Endothelial cell of umbilical vein (primary cell): Measurements from ENCODE around the gene GEMIN8. TPM values are rescaled to one million over a fixed set of nuclear protein-coding genes. Genes with fewer than 3 reads are reported as not detected.

Experiments
- BruUV-seq: library from RNA; stranded (reverse); fragments of 400-500 nt; replicated peaks from 2 replicates; lab custom pipeline; 2021; lab: Mats Ljungman, UMichigan
- CTCF ChIA-PET: fragments of 300-600, 350-600 bp; sonication (Branson Sonifier 250); formaldehyde crosslinking; loops from one replicate; lab custom pipeline; 2021; ENCODE audit warnings: antibody characterized with exemption, inconsistent platforms; lab: Charles Lee
- POLR2A ChIA-PET: fragments of 300-600, 350-600 bp; sonication (Branson Sonifier 250); formaldehyde crosslinking; loops from one replicate; lab custom pipeline; 2021; ENCODE audit warnings: antibody characterized with exemption, inconsistent platforms; lab: Charles Lee
- DNase-seq: peaks from one replicate; pipeline ENCODE4 v3.0.0-alpha.2; 2011; ENCODE audit warnings: low read depth, low spot score
- FAIRE-seq: peaks from 2 replicates; lab custom pipeline; 2011; peaks lifted over from hg19 to GRCh38; lab: Jason Lieb, UNC
- H2AFZ ChIP-seq: 2 replicates; pipeline ENCODE4 v1.6.0; 2012; ENCODE audit warnings: low read depth, low read length, control low read depth, inconsistent platforms
- H3K27ac ChIP-seq: 2 replicates; pipeline ENCODE4 v1.5.1; 2011; ENCODE audit warnings: low read depth, mild to moderate bottlenecking, control low read depth, low read length, moderate library complexity; ENCODE audit not compliant: insufficient read depth
- H3K27me3 ChIP-seq, 2 experiments: 2 replicates each; pipeline versions ENCODE4 v1.6.0 to v1.6.1; 2011; ENCODE audit warnings: low read length in 2 of 2, mixed read lengths in 1 of 2; ENCODE audit not compliant: control insufficient read depth in 2 of 2, insufficient read depth in 2 of 2
- H3K36me3 ChIP-seq, 2 experiments: 2 replicates in 1 of 2; 3 replicates in 1 of 2; pipeline ENCODE4 v1.5.1; 2011; ENCODE audit warnings: low read length in 2 of 2, mild to moderate bottlenecking in 1 of 2, moderate library complexity in 1 of 2; ENCODE audit not compliant: control insufficient read depth in 2 of 2, insufficient read depth in 2 of 2; ENCODE audit errors: extremely low read depth in 1 of 2
- H3K4me1 ChIP-seq: 3 replicates; pipeline ENCODE4 v1.5.1; 2011; ENCODE audit warnings: mild to moderate bottlenecking, low read length; ENCODE audit not compliant: control insufficient read depth, insufficient read depth; ENCODE audit errors: extremely low read depth
- H3K4me2 ChIP-seq: 2 replicates; pipeline ENCODE4 v1.6.1; 2011; ENCODE audit warnings: low read length, control low read depth, mixed read lengths; ENCODE audit not compliant: insufficient read depth
- H3K4me3 ChIP-seq, 3 experiments: fragments of 200-600 bp in 1 of 3; sonication (generic), shearing (Covaris generic) in 1 of 3; replicated peaks in 1 of 3; 2 replicates each; pipeline ENCODE4 v1.5.1; 2011 to 2016; ENCODE audit warnings: control low read depth in 3 of 3, low read length in 3 of 3, mild to moderate bottlenecking in 2 of 3, inconsistent platforms in 1 of 3, low read depth in 1 of 3, moderate library complexity in 1 of 3; ENCODE audit not compliant: insufficient read depth in 1 of 3
- H3K79me2 ChIP-seq: 2 replicates; pipeline ENCODE4 v1.6.0; 2012; ENCODE audit warnings: low read length, inconsistent platforms; ENCODE audit not compliant: control insufficient read depth, insufficient read depth
- H3K9ac ChIP-seq: replicated peaks from 2 replicates; pipeline ENCODE3; 2011; ENCODE audit warnings: low read length, control low read depth; ENCODE audit not compliant: insufficient read depth; ENCODE audit errors: extremely low read depth
- H3K9me1 ChIP-seq: replicated peaks from 3 replicates; pipeline ENCODE4 v1.6.0; 2011; ENCODE audit warnings: mild to moderate bottlenecking, low read length; ENCODE audit not compliant: control insufficient read depth, insufficient read depth; ENCODE audit errors: extremely low read depth
- H3K9me3 ChIP-seq: replicated peaks from 2 replicates; pipeline ENCODE4 v1.5.1; 2012; ENCODE audit warnings: low read length, inconsistent platforms; ENCODE audit not compliant: control insufficient read depth, insufficient read depth
- H4K20me1 ChIP-seq: replicated peaks from 2 replicates; pipeline ENCODE3; 2011; ENCODE audit warnings: mild to moderate bottlenecking, low read length; ENCODE audit not compliant: control insufficient read depth, insufficient read depth; ENCODE audit errors: extremely low read depth
- CTCF ChIP-seq, 2 donors: IDR thresholded peaks; 1 replicate in 1 of 2; 2 replicates in 1 of 2; pipeline ENCODE4 v1.5.1; 2011; ENCODE audit warnings: low read length in 2 of 2, mild to moderate bottlenecking in 2 of 2, moderate library complexity in 2 of 2, control low read depth in 1 of 2, inconsistent platforms in 1 of 2, low read depth in 1 of 2; ENCODE audit not compliant: insufficient read depth in 1 of 2; ENCODE audit errors: extremely low read depth in 1 of 2
- EZH2 ChIP-seq: IDR thresholded peaks from 2 replicates; pipeline ENCODE4 v1.6.1; 2012; ENCODE audit warnings: borderline replicate concordance, low read depth, mild to moderate bottlenecking, moderate library complexity, low read length, inconsistent platforms; ENCODE audit not compliant: severe bottlenecking
- FOS ChIP-seq: IDR thresholded peaks from 2 replicates; pipeline ENCODE4 v1.6.1; 2011; ENCODE audit warnings: mild to moderate bottlenecking, low read length, moderate library complexity, borderline replicate concordance; ENCODE audit not compliant: insufficient read depth
- GATA2 ChIP-seq: IDR thresholded peaks from 2 replicates; pipeline ENCODE4 v1.7.0; 2011; ENCODE audit warnings: low read depth, mild to moderate bottlenecking, moderate library complexity, mixed read lengths, low read length; ENCODE audit not compliant: insufficient read length, insufficient read depth
- JUN ChIP-seq: IDR thresholded peaks from 2 replicates; pipeline ENCODE4 v1.6.1; 2011; ENCODE audit warnings: borderline replicate concordance, low read depth; ENCODE audit not compliant: insufficient read length, insufficient read depth
- MAX ChIP-seq: IDR thresholded peaks from 2 replicates; pipeline ENCODE4 v1.6.1; 2011; ENCODE audit not compliant: insufficient read depth, insufficient read length
- MYC ChIP-seq: IDR thresholded peaks from one replicate; pipeline ENCODE4 v1.6.1; 2011; ENCODE audit warnings: mild to moderate bottlenecking, low read depth, low read length
- POLR2A ChIP-seq: IDR thresholded peaks from 2 replicates; pipeline ENCODE4 v1.6.1; 2012; ENCODE audit warnings: low read depth, mild to moderate bottlenecking, control low read depth, low read length
- POLR2AphosphoS5 ChIP-seq: IDR thresholded peaks from 2 replicates; pipeline ENCODE4 v1.6.1; 2012; ENCODE audit warnings: low read depth, mild to moderate bottlenecking, control low read depth, low read length, moderate library complexity; ENCODE audit not compliant: insufficient read depth
- dilution Hi-C: fragments of 300-500 bp; cut with MboI; formaldehyde crosslinking; loops from one replicate; pipeline ENCODE4 v1.15.0; 2019; ENCODE audit warnings: low sequenced_read_pairs; ENCODE audit not compliant: extremely low pct_ligation_motif_present
- intact Hi-C: fragments of 100-400 bp; cut with micrococcal nuclease; formaldehyde crosslinking; loops from one replicate; pipeline ENCODE4 v1.10.0; 2022
- polyA plus RNA-seq, 4 experiments: library from polyadenylated mRNA; depleted of rRNA in 3 of 4; stranded (reverse) in 3 of 4; unstranded in 1 of 4; fragments of >200 nt; gene quantifications; 2 replicates each; pipeline versions ENCODE4 v1.2.1 to v1.2.3, GENCODE V29; 2011 to 2012; ENCODE audit warnings: missing spikeins in 1 of 4
- total RNA-seq: library from RNA; stranded (reverse); gene quantifications from 2 replicates; pipeline ENCODE4 v1.2.3, GENCODE V29; 2021

Gene GEMIN8
- total and polyA plus RNA-seq, 2 donors (not counting 3 experiments of a cell fraction or from before 2014, with no cell fraction given) = 18.5 to 24.5 TPM

- Histone ChIP-seq H3K4me1 (peaks cover 24% of the 10 kb centered on the region), H3K27me3 (no peaks in the 10 kb centered on the region), H3K9me1 (no peaks in the 10 kb centered on the region), H4K20me1 (no peaks in the 10 kb centered on the region), H3K36me3 (no peaks in the 10 kb centered on the region), H3K9me3 (no peaks in the 10 kb centered on the region), H3K4me3 (no peak overlapping the region), H3K79me2 (peaks cover 5% of the 10 kb centered on the region), H3K9ac (no peak overlapping the region), H2AFZ (no peak overlapping the region), H3K4me2 (no peak overlapping the region), H3K27ac (no peak overlapping the region)
- TF ChIP-seq FOS (no peak), JUN (no peak), MAX (no peak), MYC (no peak), POLR2A (no peak), EZH2 (no peak), CTCF (IDR thresholded peaks at IDR 0.05; ENCODE audit: extremely low read depth in 1 of 2, insufficient read depth in 1 of 2, low read depth in 1 of 2, low read length in 2 of 2) (no peak), POLR2AphosphoS5 (no peak), GATA2 (no peak)
- CTCF ChIA-PET = no interaction called here
- dilution Hi-C loops = no loop called here
- intact Hi-C loops = no loop called here
- POLR2A ChIA-PET = no interaction called here
- no TSS peak for BruUV-seq
- FAIRE-seq = no peak
- DNase-seq = no peak
Measured at GRCh38 chrX:14026121-14026520, 3.6 kb downstream of the GEMIN8 start.
